Measurements from ENCODE around the gene FRYL. TPM values are rescaled to one million over a fixed set of nuclear protein-coding genes. Genes with fewer than 3 reads are reported as not detected.

FRYL gene
- total RNA-seq, 2 donors from 2014 or later, result 29.7 to 47.0 TPM

DNA sequence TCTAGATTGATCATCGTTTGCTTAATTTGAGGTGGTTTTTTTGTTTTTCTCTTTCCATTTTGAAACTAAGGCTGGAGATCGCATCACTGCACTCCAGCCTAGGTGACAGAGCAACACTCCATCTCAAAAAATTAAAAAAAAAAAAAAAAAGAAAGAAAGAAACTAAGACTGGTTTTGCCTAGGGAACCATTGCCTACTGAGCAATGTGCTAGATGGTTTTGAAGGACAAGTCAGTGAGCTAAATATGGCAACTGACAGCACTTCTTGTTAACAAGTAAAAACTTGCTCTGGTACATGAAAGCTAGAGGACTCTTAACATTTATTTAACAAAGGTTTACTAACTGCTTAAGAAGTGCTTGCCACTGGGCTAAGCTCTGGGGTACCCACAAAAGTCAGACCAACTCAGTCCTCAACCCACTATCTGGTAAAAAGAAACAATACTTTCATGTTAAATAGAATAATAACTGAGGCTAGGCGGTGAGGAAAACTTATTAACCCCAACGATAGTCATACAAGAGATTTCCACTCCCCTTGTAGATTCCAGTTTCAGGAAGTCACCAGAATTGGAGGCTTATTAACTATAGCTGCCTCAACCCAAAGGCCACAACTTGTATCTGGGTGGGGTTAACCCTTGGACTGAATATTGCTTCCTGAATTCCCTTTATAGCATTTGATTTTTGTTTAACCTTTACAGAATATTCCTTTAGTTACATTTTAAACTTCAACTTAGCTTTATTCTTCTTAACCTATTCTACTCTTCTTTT lies 111.6 kb downstream of the FRYL start:
- H3K9me3 ChIP-seq, result no peaks in the 10 kb centered on the region
- DNase-seq, result no peak
- peaks cover 4% of the 10 kb centered on the region for H3K4me1 ChIP-seq
- WGBS, 2 donors, result 84 to 88% methylated on average over 4 of the region's 4 CpGs
- intact Hi-C loops (cut with DNase I), result no loop called here
- H3K27ac ChIP-seq, result no peak overlapping the region
- TF ChIP-seq CTCF (IDR thresholded peaks at IDR 0.05) (no peak), POLR2A (IDR thresholded peaks at IDR 0.05) (no peak)
- H3K27me3 ChIP-seq, result no peaks in the 10 kb centered on the region
- H3K36me3 ChIP-seq (replicated peaks in 1 of 2; ENCODE audit: insufficient read depth in 1 of 2, low read depth in 2 of 2), result no peaks in the 10 kb centered on the region
- no peak for ATAC-seq
- no peak overlapping the region for H3K4me3 ChIP-seq

- Histone ChIP-seq H3K27ac (no peak overlapping the region), H3K9me3 (no peaks in the 10 kb centered on the region), H3K4me3 (no peak overlapping the region), H3K27me3 (no peaks in the 10 kb centered on the region), H3K4me1 (peaks cover 4% of the 10 kb centered on the region), H3K36me3 (replicated peaks in 1 of 2; ENCODE audit: insufficient read depth in 1 of 2, low read depth in 2 of 2) (no peaks in the 10 kb centered on the region)
- intact Hi-C loops (cut with DNase I), result no loop called here
- no peak for TF ChIP-seq POLR2A (IDR thresholded peaks at IDR 0.05)
- TF ChIP-seq CTCF (IDR thresholded peaks at IDR 0.05), result no peak
- WGBS, 2 donors, result 57 to 65% methylated on average over 2 of the region's 2 CpGs
- no peak for DNase-seq
- ATAC-seq, result no peak
Observed at GRCh38 chr4:48667148-48667547, 112.9 kb downstream of the FRYL start.

DNA sequence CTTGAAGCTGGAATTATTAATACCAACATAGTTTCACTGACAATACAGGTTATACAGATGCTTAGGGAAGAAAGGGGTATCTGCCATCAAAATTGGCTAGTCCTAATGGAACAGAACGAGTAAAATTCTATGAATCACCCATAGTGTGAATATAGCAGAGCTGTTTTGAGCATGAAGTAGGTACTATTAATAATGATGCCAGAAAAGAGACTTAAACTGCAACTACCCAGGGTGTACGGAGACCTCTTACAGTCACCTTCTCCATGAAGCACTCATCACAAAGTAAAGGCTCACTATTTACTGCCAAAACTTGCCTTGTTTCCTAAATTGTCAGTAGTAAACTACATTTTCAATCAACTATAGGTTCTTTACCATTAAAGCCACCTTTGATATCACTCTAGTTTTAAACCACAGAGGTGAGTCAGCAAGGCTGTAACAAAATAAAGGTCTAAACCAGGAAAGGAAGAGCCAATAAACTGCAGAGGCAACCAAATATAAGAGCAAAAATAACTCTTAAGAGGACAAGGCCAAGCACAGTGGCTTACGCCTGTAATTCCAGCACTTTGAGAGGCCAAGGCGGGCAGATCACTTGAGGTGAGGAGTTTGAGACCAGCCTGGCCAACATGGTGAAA lies 114.4 kb downstream of the FRYL start:
- peaks cover 4% of the 10 kb centered on the region for H3K4me1 ChIP-seq
- no peak for TF ChIP-seq POLR2A (IDR thresholded peaks at IDR 0.05)
- no peak for TF ChIP-seq CTCF (IDR thresholded peaks at IDR 0.05)
- no peak for ATAC-seq
- intact Hi-C loops (cut with DNase I), result no loop called here
- no peaks in the 10 kb centered on the region for H3K36me3 ChIP-seq (replicated peaks in 1 of 2; ENCODE audit: insufficient read depth in 1 of 2, low read depth in 2 of 2)
- no peaks in the 10 kb centered on the region for H3K9me3 ChIP-seq
- WGBS, 2 donors, result 90 to 93% methylated on average over 4 of the region's 4 CpGs
- no peak overlapping the region for H3K4me3 ChIP-seq
- no peak for DNase-seq
- H3K27ac ChIP-seq, result no peak overlapping the region
- H3K27me3 ChIP-seq, result no peaks in the 10 kb centered on the region

DNA sequence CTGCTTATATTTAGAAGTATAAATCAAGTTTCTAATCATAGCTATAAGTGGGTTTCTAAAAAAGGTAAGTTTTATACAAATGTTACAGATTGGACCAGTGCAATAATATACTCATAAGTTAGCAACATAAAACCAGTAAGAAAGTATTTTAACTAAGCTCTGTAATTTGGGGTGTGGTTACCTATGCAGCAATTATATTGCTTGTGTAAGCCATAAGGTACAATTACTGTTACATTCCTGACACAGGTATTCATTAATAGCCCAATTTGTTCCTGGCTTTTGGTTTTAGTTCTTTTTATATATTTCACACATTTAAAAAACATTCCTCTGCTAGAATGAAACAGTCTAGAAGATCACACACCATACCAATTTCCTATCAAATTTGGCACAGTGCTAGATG lies 115.1 kb downstream of the FRYL start:
- no peak for ATAC-seq
- Histone ChIP-seq H3K9me3 (no peaks in the 10 kb centered on the region), H3K36me3 (replicated peaks in 1 of 2; ENCODE audit: insufficient read depth in 1 of 2, low read depth in 2 of 2) (no peaks in the 10 kb centered on the region), H3K4me1 (peaks cover 4% of the 10 kb centered on the region), H3K27ac (no peak overlapping the region), H3K27me3 (no peaks in the 10 kb centered on the region), H3K4me3 (no peak overlapping the region)
- intact Hi-C loops (cut with DNase I), result no loop called here
- TF ChIP-seq CTCF (IDR thresholded peaks at IDR 0.05) (no peak), POLR2A (IDR thresholded peaks at IDR 0.05) (no peak)
- DNase-seq, result no peak

DNA sequence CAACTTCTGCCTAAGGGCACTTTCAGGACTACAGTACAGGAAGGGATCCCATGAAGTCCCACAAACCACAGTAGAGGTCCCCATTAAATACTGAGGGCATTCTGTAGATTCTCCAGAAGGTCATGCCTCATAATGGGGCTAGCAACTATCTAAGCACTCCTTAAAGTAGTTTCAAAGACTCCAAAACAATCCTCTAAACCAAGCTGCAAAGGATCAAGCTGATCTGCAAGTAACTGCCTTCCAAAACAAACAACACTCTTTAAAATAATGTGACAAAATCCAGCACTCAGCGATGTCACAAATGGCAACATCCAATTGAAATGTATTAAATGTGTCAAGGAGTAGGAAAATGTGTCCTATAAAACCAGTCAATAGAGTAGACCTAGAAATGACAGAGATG lies 118.7 kb downstream of the FRYL start:
- WGBS, 2 donors, result 88 to 97% methylated on average over 1 of the region's 1 CpG

More for the DNA sequence above, 118.7 kb downstream of the FRYL start:
- Histone ChIP-seq H3K27ac (no peak overlapping the region), H3K4me1 (peaks cover 4% of the 10 kb centered on the region), H3K27me3 (no peaks in the 10 kb centered on the region), H3K4me3 (no peak overlapping the region), H3K9me3 (no peaks in the 10 kb centered on the region), H3K36me3 (replicated peaks in 1 of 2; ENCODE audit: insufficient read depth in 1 of 2, low read depth in 2 of 2) (no peaks in the 10 kb centered on the region)
- intact Hi-C loops (cut with DNase I), result no loop called here
- ATAC-seq (no peak), DNase-seq (no peak)
- no peak for TF ChIP-seq CTCF (IDR thresholded peaks at IDR 0.05)
- no peak for TF ChIP-seq POLR2A (IDR thresholded peaks at IDR 0.05)
